ENCODE results near the gene ALOX12B. TPM values are rescaled to one million over a fixed set of nuclear protein-coding genes. Genes with fewer than 3 reads are reported as not detected.

Gene ALOX12B
- total RNA-seq, 4 donors from 2014 or later: not detected

DNA sequence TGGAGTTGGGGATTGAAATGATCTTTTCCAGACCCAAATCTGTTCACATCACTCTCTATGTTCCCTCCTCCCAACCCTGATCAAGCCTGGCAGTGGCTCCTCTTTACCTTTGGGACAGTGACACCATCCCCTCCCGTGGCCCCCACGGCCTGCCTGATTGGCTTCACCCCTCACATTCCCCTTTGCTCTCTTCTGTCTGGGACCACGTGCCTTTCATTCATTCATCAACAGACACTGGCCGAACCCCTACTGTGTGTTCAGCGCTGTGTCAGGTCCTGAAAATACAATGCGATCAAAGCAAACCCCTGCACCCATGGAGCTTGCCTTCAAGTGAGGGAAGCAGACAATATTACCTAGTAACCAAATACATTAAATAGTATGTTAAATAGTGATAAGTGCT lies 2.2 kb upstream of the ALOX12B start:
- H3K9me3 ChIP-seq: no peaks in the 10 kb centered on the region
- no peak for TF ChIP-seq EP300 (IDR thresholded peaks at IDR 0.05; ENCODE audit: low read depth)
- no peak for TF ChIP-seq POLR2AphosphoS5 (IDR thresholded peaks at IDR 0.05)
- no peak for TF ChIP-seq CTCF (IDR thresholded peaks at IDR 0.05)
- TF ChIP-seq POLR2A (IDR thresholded peaks at IDR 0.05): no peak
- no peak for DNase-seq
- H3K27me3 ChIP-seq: peaks cover 35% of the 10 kb centered on the region
- no peaks in the 10 kb centered on the region for H3K36me3 ChIP-seq
- H3K4me3 ChIP-seq: no peak overlapping the region
- in situ Hi-C loops (cut with MboI; ENCODE audit: low pct_ligation_motif_present in 1 of 4, low pct_unique_long_range_greater_than_20kb in 1 of 4, low sequenced_read_pairs in 3 of 4): loop anchor here in 2 of 4 donors (25.0 kb wide), 1 partner anchor 223 kb away; the partner anchor contains the start of gene ARHGEF15 (in 2 of the 2)
- H3K27ac ChIP-seq: no peak overlapping the region
- 71% methylated on average over 5 to 6 of the region's 6 CpGs for WGBS, 2 donors (ENCODE audit: low coverage in 1 of 2)
- intact Hi-C loops (cut with DNase I; ENCODE audit: low total_unique reads): no loop called here
- no peaks in the 10 kb centered on the region for H3K4me1 ChIP-seq

DNA sequence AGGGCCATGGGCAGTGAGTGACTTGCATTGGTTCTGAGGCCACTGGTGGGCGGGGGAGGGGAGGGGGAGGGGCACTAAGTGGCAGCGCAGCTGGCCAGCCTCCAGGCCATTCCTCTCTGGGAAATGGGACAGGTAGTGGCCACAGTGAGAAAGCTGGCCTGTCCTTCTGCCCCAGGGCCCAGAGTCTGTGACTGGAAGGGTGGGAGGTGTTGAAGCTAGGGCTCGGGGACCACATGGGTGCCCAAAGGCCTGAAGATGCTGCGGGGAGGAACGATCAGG lies 375 bp upstream of the ALOX12B start:
- H3K36me3 ChIP-seq: no peaks in the 10 kb centered on the region
- H3K27ac ChIP-seq: no peak overlapping the region
- TF ChIP-seq EP300 (IDR thresholded peaks at IDR 0.05; ENCODE audit: low read depth) (no peak), POLR2AphosphoS5 (IDR thresholded peaks at IDR 0.05) (no peak), POLR2A (IDR thresholded peaks at IDR 0.05) (no peak), CTCF (IDR thresholded peaks at IDR 0.05) (no peak)
- DNase-seq: no peak
- H3K27me3 ChIP-seq: peaks cover 45% of the 10 kb centered on the region
- WGBS, 2 donors (ENCODE audit: low coverage in 1 of 2): 78 to 88% methylated on average over 1 to 5 of the region's 5 CpGs
- H3K4me1 ChIP-seq: no peaks in the 10 kb centered on the region
- no peak overlapping the region for H3K4me3 ChIP-seq
- in situ Hi-C loops (cut with MboI; ENCODE audit: low pct_ligation_motif_present in 1 of 4, low pct_unique_long_range_greater_than_20kb in 1 of 4, low sequenced_read_pairs in 3 of 4): loop anchor here in 2 of 4 donors (25.0 kb wide), 1 partner anchor 224 kb away; the partner anchor contains the start of gene ARHGEF15 (in 2 of the 2)
- intact Hi-C loops (cut with DNase I; ENCODE audit: low total_unique reads): no loop called here
- H3K9me3 ChIP-seq: no peaks in the 10 kb centered on the region

- H3K4me3 ChIP-seq: no peak overlapping the region
- in situ Hi-C loops (cut with MboI; ENCODE audit: low pct_ligation_motif_present in 1 of 4, low pct_unique_long_range_greater_than_20kb in 1 of 4, low sequenced_read_pairs in 3 of 4) (loop anchor here in 2 of 4 donors (25.0 kb wide), 1 partner anchor 228 kb away; the partner anchor contains the start of gene ARHGEF15 (in 2 of the 2)), intact Hi-C loops (cut with DNase I; ENCODE audit: low total_unique reads) (no loop called here)
- WGBS, 2 donors (ENCODE audit: low coverage in 1 of 2): 87% methylated on average over 6 of the region's 6 CpGs; no CpG with 5 or more reads in 1 of the 2 donors
- TF ChIP-seq POLR2AphosphoS5 (IDR thresholded peaks at IDR 0.05) (no peak), CTCF (IDR thresholded peaks at IDR 0.05) (no peak), POLR2A (IDR thresholded peaks at IDR 0.05) (no peak), EP300 (IDR thresholded peaks at IDR 0.05; ENCODE audit: low read depth) (no peak)
- H3K36me3 ChIP-seq: no peaks in the 10 kb centered on the region
- peaks cover 0 to 15% (median 12%) of the 10 kb centered on the region in 4 donors for H3K4me1 ChIP-seq
- no peak overlapping the region for H3K27ac ChIP-seq
- no peak for DNase-seq
- no peaks in the 10 kb centered on the region for H3K9me3 ChIP-seq
- H3K27me3 ChIP-seq: peaks cover 48% of the 10 kb centered on the region
Measured at GRCh38 chr17:8084250-8084649, 3.3 kb downstream of the ALOX12B start.

DNA sequence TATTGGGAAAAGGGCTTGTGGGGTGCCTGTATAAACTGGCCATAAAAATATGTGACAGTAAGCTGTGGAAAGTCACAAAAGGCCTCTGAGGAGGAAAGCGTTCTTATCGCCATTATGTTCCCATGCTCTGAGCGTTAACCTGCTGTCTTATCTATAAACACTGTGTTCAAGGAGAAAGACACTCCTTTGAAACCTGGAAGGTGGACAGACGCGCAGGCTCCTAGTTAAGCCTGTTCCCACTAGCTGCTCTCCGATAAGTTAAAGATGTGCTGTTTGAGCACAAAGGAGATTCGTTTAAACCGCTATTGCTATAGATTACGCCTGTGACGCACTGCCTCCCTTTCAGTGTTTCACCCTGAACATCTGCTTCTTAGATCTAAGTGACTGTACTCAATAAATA lies 5.2 kb downstream of the ALOX12B start:
- H3K27ac ChIP-seq: no peak overlapping the region
- TF ChIP-seq POLR2AphosphoS5 (IDR thresholded peaks at IDR 0.05) (no peak), POLR2A (IDR thresholded peaks at IDR 0.05) (no peak), EP300 (IDR thresholded peaks at IDR 0.05; ENCODE audit: low read depth) (no peak), CTCF (IDR thresholded peaks at IDR 0.05) (no peak)
- intact Hi-C loops (cut with DNase I; ENCODE audit: low total_unique reads) (no loop called here), in situ Hi-C loops (cut with MboI; ENCODE audit: low pct_ligation_motif_present in 1 of 4, low pct_unique_long_range_greater_than_20kb in 1 of 4, low sequenced_read_pairs in 3 of 4) (loop anchor here in 2 of 4 donors (25.0 kb wide), 1 partner anchor 230 kb away; the partner anchor contains the start of gene ARHGEF15 (in 2 of the 2))
- H3K4me1 ChIP-seq: peaks cover 0 to 18% (median 16%) of the 10 kb centered on the region in 4 donors
- DNase-seq: no peak
- no peaks in the 10 kb centered on the region for H3K9me3 ChIP-seq
- no peaks in the 10 kb centered on the region for H3K36me3 ChIP-seq
- H3K27me3 ChIP-seq: peaks cover 51% of the 10 kb centered on the region
- H3K4me3 ChIP-seq: no peak overlapping the region
- 80 to 83% methylated on average over 5 to 10 of the region's 10 CpGs for WGBS, 2 donors (ENCODE audit: low coverage in 1 of 2)

Data from transverse colon (tissue), 4 donors.